Measurements from ENCODE around the gene PPP6R3. TPM values are rescaled to one million over a fixed set of nuclear protein-coding genes. Genes with fewer than 3 reads are reported as not detected.
A peak's percentile ranks its signal among the peaks of the same experiment; 100 is the strongest.

Gene PPP6R3
- total and polyA plus RNA-seq, 12 donors: 40.2 to 180 (median 89.0) TPM

DNA sequence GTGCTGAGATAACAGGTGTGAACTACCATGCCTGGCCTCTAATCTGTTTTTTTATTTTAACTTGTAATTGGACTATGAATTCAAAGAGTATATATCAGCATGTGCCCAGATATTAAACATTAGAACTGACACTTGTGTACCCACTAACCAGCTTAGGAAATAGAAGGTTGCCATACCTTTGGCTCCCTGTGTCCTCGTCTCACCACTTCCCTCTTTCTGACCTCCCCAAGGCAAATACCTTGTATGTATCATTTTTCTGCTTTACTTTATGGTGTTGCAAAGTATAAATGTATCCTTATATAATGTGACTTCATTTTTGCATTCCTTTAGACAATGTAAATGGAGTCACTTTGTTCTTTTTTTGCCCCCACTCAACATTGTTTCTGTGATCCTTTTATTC lies 9.1 kb downstream of the PPP6R3 start:
- TF ChIP-seq, protein P1, sequence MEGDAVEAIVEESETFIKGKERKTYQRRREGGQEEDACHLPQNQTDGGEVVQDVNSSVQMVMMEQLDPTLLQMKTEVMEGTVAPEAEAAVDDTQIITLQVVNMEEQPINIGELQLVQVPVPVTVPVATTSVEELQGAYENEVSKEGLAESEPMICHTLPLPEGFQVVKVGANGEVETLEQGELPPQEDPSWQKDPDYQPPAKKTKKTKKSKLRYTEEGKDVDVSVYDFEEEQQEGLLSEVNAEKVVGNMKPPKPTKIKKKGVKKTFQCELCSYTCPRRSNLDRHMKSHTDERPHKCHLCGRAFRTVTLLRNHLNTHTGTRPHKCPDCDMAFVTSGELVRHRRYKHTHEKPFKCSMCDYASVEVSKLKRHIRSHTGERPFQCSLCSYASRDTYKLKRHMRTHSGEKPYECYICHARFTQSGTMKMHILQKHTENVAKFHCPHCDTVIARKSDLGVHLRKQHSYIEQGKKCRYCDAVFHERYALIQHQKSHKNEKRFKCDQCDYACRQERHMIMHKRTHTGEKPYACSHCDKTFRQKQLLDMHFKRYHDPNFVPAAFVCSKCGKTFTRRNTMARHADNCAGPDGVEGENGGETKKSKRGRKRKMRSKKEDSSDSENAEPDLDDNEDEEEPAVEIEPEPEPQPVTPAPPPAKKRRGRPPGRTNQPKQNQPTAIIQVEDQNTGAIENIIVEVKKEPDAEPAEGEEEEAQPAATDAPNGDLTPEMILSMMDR (IDR thresholded peaks at IDR 0.05): no peak
- TF ChIP-seq POLR2A (IDR thresholded peaks at IDR 0.05): no peak
- intact Hi-C loops (cut with DNase I): no loop called here

DNA sequence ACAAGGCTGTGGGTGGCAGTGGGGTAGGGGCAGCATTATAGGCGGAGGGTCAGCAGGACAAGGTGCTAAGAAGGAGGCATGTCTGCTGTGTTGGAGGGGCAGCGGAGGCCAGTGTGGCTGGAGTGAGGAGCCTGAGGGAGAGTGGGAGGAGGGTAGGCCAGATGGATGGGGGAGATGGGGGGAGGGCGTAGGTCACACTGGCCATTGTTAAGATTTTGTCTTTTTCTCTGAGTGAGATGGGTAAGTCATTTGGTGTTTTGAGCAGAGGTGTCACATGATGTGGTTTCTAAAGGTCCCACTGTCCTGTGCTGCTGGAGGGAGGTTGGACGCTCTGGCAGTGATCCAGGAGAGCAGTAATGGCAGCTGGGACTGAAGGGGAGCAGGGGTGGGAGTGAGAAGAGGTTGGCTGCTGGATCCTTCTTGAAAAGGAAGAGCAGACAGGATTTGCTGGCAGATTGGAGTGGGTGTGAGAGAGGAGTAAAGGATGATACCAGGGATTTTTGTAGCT lies 9.8 kb downstream of the PPP6R3 start:
- no peak for TF ChIP-seq POLR2A (IDR thresholded peaks at IDR 0.05)
- TF ChIP-seq, protein P1 (IDR thresholded peaks at IDR 0.05): no peak
- WGBS, 4 donors: 78 to 92% (median 89%) methylated on average over 4 of the region's 4 CpGs
- intact Hi-C loops (cut with DNase I): no loop called here
- H3K27me3 ChIP-seq: no peaks in the 10 kb centered on the region
- no peak for DNase-seq
- no peaks in the 10 kb centered on the region for H3K9me3 ChIP-seq (replicated peaks in 1 of 3)
- peaks cover 36 to 80% of the 10 kb centered on the region in 2 donors for H3K4me1 ChIP-seq (replicated peaks in 1 of 2)
- no peak overlapping the region for H3K4me3 ChIP-seq
- H3K27ac ChIP-seq: peak overlapping the region in 2 of 5 donors; percentile 2
- no peaks in the 10 kb centered on the region for H3K36me3 ChIP-seq (replicated peaks in 1 of 2)

More for the DNA sequence above, 9.1 kb downstream of the PPP6R3 start:
- WGBS, 4 donors: 33 to 74% (median 70%) methylated on average over 1 of the region's 1 CpG
- no peaks in the 10 kb centered on the region for H3K27me3 ChIP-seq
- H3K9me3 ChIP-seq (replicated peaks in 1 of 3): no peaks in the 10 kb centered on the region
- peaks cover 36 to 84% of the 10 kb centered on the region in 2 donors for H3K4me1 ChIP-seq (replicated peaks in 1 of 2)
- peak overlapping the region in 1 of 5 donors; percentile 23 for H3K27ac ChIP-seq
- no peak overlapping the region for H3K4me3 ChIP-seq
- no peak for DNase-seq
- no peaks in the 10 kb centered on the region for H3K36me3 ChIP-seq (replicated peaks in 1 of 2)

DNA sequence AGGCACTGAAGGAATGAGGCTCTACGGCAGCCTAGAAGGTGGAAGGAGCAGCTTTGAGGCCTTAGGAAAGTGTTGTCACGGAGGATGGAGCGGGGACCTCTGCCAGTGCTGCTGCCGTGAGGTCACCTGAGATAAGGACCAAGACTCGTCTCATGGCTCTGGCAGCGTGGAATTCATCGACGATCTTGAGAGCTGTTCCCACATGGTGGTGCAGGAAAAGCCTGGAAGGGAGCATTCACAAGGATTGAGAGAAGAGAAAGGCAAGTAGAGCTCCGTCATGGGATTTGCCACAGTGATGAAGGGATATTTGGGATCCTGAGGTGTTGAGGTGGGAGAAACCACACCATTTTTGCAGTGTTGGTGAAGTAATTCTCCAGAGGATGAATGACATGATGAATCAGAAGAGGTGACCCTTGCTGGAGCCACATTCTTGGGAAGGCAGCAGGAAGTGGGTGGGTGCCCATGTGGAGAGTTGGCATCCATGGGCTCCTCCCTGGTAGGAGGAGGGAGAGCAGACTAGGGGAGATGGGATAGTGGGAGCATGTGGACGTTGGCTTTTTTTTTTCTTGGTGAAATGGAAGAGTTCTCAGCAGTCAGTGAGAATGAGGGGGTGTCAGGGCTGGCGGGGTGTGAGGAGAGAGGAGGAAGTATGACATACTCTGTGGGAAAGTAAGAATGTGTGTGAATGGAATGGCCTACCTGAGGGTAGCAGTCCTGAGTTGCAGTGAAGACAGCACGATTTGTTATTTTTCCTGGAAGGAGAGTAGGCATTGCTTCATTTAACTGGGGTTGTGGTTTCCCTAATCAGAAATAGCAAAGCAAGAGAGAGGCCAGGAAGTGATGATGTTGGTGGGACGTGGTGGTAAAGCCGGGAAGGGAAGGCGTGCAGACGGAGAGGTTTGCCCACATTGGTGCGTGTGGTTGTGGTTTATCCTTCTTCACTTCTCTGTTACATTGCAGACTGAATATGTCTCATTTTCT lies 11.1 kb downstream of the PPP6R3 start:
- no peaks in the 10 kb centered on the region for H3K27me3 ChIP-seq
- 81 to 84% (median 82%) methylated on average over 17 of the region's 17 CpGs for WGBS, 4 donors
- peak overlapping the region in 1 of 5 donors; percentile 20 for H3K27ac ChIP-seq
- no peak overlapping the region for H3K4me3 ChIP-seq
- intact Hi-C loops (cut with DNase I): no loop called here
- TF ChIP-seq, protein P1 (IDR thresholded peaks at IDR 0.05): no peak
- no peak for TF ChIP-seq POLR2A (IDR thresholded peaks at IDR 0.05)
- no peaks in the 10 kb centered on the region for H3K9me3 ChIP-seq (replicated peaks in 1 of 3)
- no peaks in the 10 kb centered on the region for H3K36me3 ChIP-seq (replicated peaks in 1 of 2)
- no peak for DNase-seq
- peaks cover 36 to 70% of the 10 kb centered on the region in 2 donors for H3K4me1 ChIP-seq (replicated peaks in 1 of 2)

- Histone ChIP-seq H3K27ac (peak overlapping the region in 1 of 5 donors; percentile 69), H3K4me3 (no peak overlapping the region), H3K27me3 (no peaks in the 10 kb centered on the region), H3K36me3 (replicated peaks in 1 of 2) (no peaks in the 10 kb centered on the region), H3K9me3 (replicated peaks in 1 of 3) (no peaks in the 10 kb centered on the region), H3K4me1 (replicated peaks in 1 of 2) (peaks cover 36 to 60% of the 10 kb centered on the region in 2 donors)
- no peak for DNase-seq
- WGBS, 4 donors: 68 to 94% (median 79%) methylated on average over 2 of the region's 2 CpGs
- TF ChIP-seq POLR2A (IDR thresholded peaks at IDR 0.05): no peak
- TF ChIP-seq, protein P1 (IDR thresholded peaks at IDR 0.05): no peak
- intact Hi-C loops (cut with DNase I): no loop called here
Measured at GRCh38 chr11:68472778-68473177, 12.2 kb downstream of the PPP6R3 start.
